ENCODE measurements around the gene PDGFD.

DNA sequence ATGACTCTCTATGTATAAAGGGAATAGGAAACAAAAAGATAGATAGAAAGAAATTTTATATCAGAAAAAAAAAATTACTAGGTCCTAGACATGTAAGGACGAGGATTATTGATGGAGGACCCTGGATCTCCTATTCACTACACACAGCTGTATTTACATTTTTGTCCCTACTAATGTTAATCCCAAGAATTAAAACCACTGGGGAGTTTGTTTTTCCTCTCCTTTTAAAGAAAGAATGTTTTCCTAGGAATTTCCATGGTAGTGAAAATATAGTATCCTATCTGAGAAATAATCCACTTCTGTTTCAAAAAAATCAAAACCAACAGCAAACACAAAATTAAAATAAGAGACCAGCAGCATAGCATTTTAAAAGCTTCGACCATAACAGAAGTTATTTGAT, 41.1 kb downstream of the PDGFD start:
- no peak for TF ChIP-seq EZH2 (IDR thresholded peaks at IDR 0.05)
- TF ChIP-seq POLR2AphosphoS5 (IDR thresholded peaks at IDR 0.05; ENCODE audit: borderline replicate concordance, low read depth, low read length) = no peak
- no peak for TF ChIP-seq FOXP2 (optimal IDR thresholded peaks at IDR 0.05; ENCODE audit: control extremely low read depth, extremely low read length, insufficient read depth)

All from SK-N-MC (cell line).